Body of pancreas (tissue), 4 donors: ENCODE results near the gene CELF6. TPM values are rescaled to one million over a fixed set of nuclear protein-coding genes. Genes with fewer than 3 reads are reported as not detected.
A peak's percentile ranks its signal among the peaks of the same experiment; 100 is the strongest.

Experiments
- ATAC-seq: fragments of 150-250 bp; one replicate; pipeline ENCODE4 v1.9.1; 2016
- DNase-seq, 4 donors: peaks; one replicate each; pipeline ENCODE4 v3.0.0-alpha.2; 2019
- H3K27ac ChIP-seq, 4 donors: fragments of 200-600 bp; sonication (generic); 1 replicate in 3 of 4; 2 replicates in 1 of 4; pipeline versions ENCODE4 v1.5.1 to v1.6.1; 2016 to 2019; ENCODE audit warnings: mild to moderate bottlenecking in 1 of 4, mixed read lengths in 1 of 4, moderate library complexity in 1 of 4
- H3K27me3 ChIP-seq, 2 donors: fragments of 200-600 bp; sonication (generic); one replicate each; pipeline ENCODE4 v1.6.0; 2016; ENCODE audit warnings: mild to moderate bottlenecking in 1 of 2
- H3K36me3 ChIP-seq, 2 donors: fragments of 200-600 bp; sonication (generic); replicated peaks in 1 of 2; 2 replicates each; pipeline ENCODE4 v1.5.1; 2016; ENCODE audit warnings: low read depth in 2 of 2; ENCODE audit not compliant: insufficient read depth in 1 of 2
- H3K4me1 ChIP-seq: fragments of 200-600 bp; sonication (generic); one replicate; pipeline ENCODE4 v1.6.0; 2016
- H3K4me3 ChIP-seq, 2 donors: fragments of 200-600 bp; sonication (generic); 1 replicate in 1 of 2; 2 replicates in 1 of 2; pipeline ENCODE4 v1.5.1; 2016 to 2019
- H3K9me3 ChIP-seq, 3 donors: fragments of 200-600 bp; sonication (generic); 1 replicate in 2 of 3; 2 replicates in 1 of 3; pipeline ENCODE4 v1.5.1; 2016
- CTCF ChIP-seq, 7 experiments: fragments of 450-650 bp in 4 of 7; fragments of 200-600 bp in 3 of 7; sonication (generic) in 3 of 7; IDR thresholded peaks; one replicate each; pipeline ENCODE4 v1.5.1; 2016 to 2019; ENCODE audit warnings: antibody characterized with exemption in 7 of 7
- POLR2A ChIP-seq, 3 donors: fragments of 450-650 bp; IDR thresholded peaks; one replicate each; pipeline ENCODE4 v1.6.1; 2016; ENCODE audit warnings: antibody characterized with exemption in 3 of 3, mild to moderate bottlenecking in 2 of 3
- WGBS, 2 donors: methylation state at CpG; one replicate each; pipeline ENCODE4 v1.1.5; 2017; 5-methylcytosine and 5-hydroxymethylcytosine counted together
- intact Hi-C: fragments of 100-400 bp; cut with DNase I; formaldehyde crosslinking; loops from one replicate; pipeline ENCODE4 v1.15.1; 2023
- total RNA-seq, 2 donors: library from RNA; depleted of rRNA; stranded (reverse); fragments of >200 nt; gene quantifications; one replicate each; pipeline ENCODE4 v1.1.0, GENCODE V29; 2016

Gene CELF6
- total RNA-seq, 2 donors from 2014 or later = 4.2 to 7.9 TPM

- Histone ChIP-seq H3K9me3 (no peaks in the 10 kb centered on the region), H3K27ac (no peak overlapping the region), H3K4me1 (no peaks in the 10 kb centered on the region)
Observed at GRCh38 chr15:72307026-72307425, 12.9 kb downstream of the CELF6 start.

DNA sequence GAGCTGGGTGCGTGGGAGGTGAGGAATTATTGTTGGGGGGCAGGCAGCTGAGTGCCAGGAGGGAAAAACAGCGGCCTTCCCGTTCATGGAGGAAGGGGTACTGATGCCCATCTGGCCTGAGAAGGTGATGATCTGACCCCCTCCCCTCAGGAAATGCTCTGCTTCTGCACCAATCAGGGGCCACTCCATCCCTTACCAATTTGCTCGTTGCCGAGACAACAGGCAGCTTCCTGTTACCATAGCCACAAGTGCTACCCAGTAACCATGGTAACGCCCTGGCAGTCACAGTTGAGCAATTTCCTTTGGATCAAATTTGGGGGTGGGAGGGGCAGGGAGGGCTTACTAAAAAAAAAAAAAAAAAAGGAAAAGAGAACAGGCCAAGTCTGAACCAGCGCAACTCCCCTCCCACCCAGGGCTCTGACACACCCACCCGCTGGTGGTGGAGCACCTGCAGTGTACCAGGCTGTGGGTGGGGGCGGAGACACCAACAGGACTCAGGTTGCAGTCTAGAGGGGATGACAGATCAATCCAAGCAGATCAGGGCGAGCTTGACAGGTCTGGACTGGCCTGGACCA lies 13.7 kb downstream of the CELF6 start:
- Histone ChIP-seq H3K4me1 (no peaks in the 10 kb centered on the region), H3K9me3 (no peaks in the 10 kb centered on the region), H3K4me3 (no peak overlapping the region), H3K27me3 (no peaks in the 10 kb centered on the region), H3K27ac (no peak overlapping the region), H3K36me3 (no peaks in the 10 kb centered on the region)
- intact Hi-C loops = no loop called here
- WGBS, 2 donors = 65 to 78% methylated on average over 10 of the region's 10 CpGs
- ATAC-seq (no peak), DNase-seq (peak in 1 of 4 donors; percentile 28)
- no peak for TF ChIP-seq CTCF (IDR thresholded peaks at IDR 0.05)
- no peak for TF ChIP-seq POLR2A (IDR thresholded peaks at IDR 0.05)

More at GRCh38 chr15:72307026-72307425, 12.9 kb downstream of the CELF6 start:
- no peak overlapping the region for H3K4me3 ChIP-seq
- H3K27me3 ChIP-seq = no peaks in the 10 kb centered on the region
- no peaks in the 10 kb centered on the region for H3K36me3 ChIP-seq
- intact Hi-C loops = no loop called here
- no peak for TF ChIP-seq CTCF (IDR thresholded peaks at IDR 0.05)
- TF ChIP-seq POLR2A (IDR thresholded peaks at IDR 0.05) = no peak
- ATAC-seq (no peak), DNase-seq (no peak)
- WGBS, 2 donors = 66 to 88% methylated on average over 3 to 5 of the region's 5 CpGs

DNA sequence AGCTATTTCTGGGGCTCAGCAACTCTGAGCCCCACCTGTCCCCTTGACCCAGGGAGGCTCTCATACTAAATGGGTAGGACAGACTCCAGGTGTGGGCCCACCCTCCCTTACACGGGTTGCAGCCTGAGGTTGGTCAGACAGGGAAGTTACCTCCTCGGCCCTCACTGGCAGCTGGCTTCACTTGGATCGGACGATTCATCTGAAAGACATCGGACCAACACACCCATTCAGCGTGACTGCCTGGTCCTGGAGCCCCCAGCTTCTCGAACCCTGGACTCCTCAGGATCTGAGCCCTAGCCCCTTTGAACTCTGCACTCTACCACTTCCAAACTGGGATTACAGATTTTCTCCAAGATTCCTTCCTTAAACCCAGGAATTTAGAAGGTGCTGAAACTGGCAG lies 15.4 kb downstream of the CELF6 start:
- ATAC-seq = no peak
- TF ChIP-seq CTCF (IDR thresholded peaks at IDR 0.05) (no peak), POLR2A (IDR thresholded peaks at IDR 0.05) (no peak)
- H3K36me3 ChIP-seq = no peaks in the 10 kb centered on the region
- no peak for DNase-seq
- no peaks in the 10 kb centered on the region for H3K9me3 ChIP-seq
- no peaks in the 10 kb centered on the region for H3K4me1 ChIP-seq
- no peaks in the 10 kb centered on the region for H3K27me3 ChIP-seq
- no peak overlapping the region for H3K27ac ChIP-seq
- intact Hi-C loops = no loop called here
- H3K4me3 ChIP-seq = no peak overlapping the region
- 79 to 88% methylated on average over 7 of the region's 7 CpGs for WGBS, 2 donors

DNA sequence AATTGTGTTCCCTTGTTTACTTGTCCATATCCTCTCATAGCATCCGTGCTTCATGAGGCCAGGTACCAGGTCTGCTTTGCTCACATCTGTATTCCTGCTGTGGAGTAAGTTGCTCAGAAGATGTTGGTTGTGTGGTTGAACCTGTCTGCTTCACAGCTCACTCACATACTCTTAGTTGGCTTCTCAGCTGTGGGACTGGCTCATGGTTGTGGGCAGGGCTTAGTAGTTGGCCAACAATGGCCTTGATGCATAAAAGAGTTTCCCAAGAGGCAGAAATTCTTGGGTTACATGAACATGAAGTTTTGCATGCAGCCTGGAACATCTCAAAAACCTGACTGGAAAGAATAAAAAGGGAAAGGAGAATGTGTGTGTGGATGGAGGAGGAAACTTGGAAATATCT lies 17.0 kb downstream of the CELF6 start:
- H3K4me1 ChIP-seq = no peaks in the 10 kb centered on the region
- no peak overlapping the region for H3K4me3 ChIP-seq
- WGBS, 2 donors = 35 to 75% methylated on average over 1 of the region's 1 CpG
- H3K9me3 ChIP-seq = no peaks in the 10 kb centered on the region
- no peak for TF ChIP-seq POLR2A (IDR thresholded peaks at IDR 0.05)
- no peak for TF ChIP-seq CTCF (IDR thresholded peaks at IDR 0.05)
- no peaks in the 10 kb centered on the region for H3K36me3 ChIP-seq
- intact Hi-C loops = no loop called here
- DNase-seq = no peak
- H3K27me3 ChIP-seq = no peaks in the 10 kb centered on the region
- H3K27ac ChIP-seq = no peak overlapping the region
- no peak for ATAC-seq

DNA sequence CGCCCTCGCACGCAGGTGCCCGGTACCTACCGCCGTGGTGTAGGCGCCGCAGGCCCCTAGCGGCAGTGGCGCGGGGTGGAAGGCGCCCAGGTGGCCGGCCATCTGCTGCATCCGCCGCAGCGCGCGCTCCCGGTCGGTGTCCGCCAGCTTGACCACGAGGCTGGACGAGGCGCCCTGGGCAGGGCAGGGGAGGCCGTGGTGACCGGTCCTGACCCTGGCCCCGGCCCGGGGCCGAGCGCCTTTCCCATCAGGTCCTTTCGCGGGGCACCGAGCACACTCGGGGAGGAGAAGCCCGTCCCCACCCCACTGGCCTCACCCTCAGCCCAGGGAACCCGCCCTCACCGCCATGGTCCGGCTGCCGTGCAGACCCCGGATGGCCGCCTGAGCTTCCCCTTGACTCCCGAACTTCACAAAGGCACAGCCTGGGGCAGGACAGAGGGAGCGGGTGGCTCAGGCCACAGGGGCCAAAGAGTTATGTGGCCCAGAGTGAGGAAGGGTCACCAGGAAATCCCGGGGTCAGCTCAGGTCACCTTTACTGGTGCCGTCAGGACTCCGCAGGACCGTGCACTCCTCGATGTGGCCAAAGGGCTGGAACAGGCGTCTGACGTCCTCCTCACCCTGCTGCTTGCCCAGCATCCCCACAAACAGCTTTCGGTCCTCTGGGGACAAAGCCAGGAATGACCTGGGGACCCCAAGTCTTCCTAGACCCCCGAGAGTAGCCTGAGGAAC lies 30.2 kb downstream of the CELF6 start:
- ATAC-seq (no peak), DNase-seq (no peak)
- WGBS, 2 donors = 81 to 85% methylated on average over 10 to 31 of the region's 52 CpGs
- Histone ChIP-seq H3K27me3 (no peaks in the 10 kb centered on the region), H3K4me3 (no peak overlapping the region), H3K4me1 (no peaks in the 10 kb centered on the region), H3K36me3 (no peaks in the 10 kb centered on the region), H3K9me3 (no peaks in the 10 kb centered on the region), H3K27ac (no peak overlapping the region)
- intact Hi-C loops = no loop called here
- TF ChIP-seq CTCF (IDR thresholded peaks at IDR 0.05) (no peak), POLR2A (IDR thresholded peaks at IDR 0.05) (no peak)
